ENCODE results near the gene ROR2. TPM values are rescaled to one million over a fixed set of nuclear protein-coding genes. Genes with fewer than 3 reads are reported as not detected.

The ROR2 gene
- total and polyA plus RNA-seq, 8 donors: 3.0 to 21.4 (median 9.8) TPM

DNA sequence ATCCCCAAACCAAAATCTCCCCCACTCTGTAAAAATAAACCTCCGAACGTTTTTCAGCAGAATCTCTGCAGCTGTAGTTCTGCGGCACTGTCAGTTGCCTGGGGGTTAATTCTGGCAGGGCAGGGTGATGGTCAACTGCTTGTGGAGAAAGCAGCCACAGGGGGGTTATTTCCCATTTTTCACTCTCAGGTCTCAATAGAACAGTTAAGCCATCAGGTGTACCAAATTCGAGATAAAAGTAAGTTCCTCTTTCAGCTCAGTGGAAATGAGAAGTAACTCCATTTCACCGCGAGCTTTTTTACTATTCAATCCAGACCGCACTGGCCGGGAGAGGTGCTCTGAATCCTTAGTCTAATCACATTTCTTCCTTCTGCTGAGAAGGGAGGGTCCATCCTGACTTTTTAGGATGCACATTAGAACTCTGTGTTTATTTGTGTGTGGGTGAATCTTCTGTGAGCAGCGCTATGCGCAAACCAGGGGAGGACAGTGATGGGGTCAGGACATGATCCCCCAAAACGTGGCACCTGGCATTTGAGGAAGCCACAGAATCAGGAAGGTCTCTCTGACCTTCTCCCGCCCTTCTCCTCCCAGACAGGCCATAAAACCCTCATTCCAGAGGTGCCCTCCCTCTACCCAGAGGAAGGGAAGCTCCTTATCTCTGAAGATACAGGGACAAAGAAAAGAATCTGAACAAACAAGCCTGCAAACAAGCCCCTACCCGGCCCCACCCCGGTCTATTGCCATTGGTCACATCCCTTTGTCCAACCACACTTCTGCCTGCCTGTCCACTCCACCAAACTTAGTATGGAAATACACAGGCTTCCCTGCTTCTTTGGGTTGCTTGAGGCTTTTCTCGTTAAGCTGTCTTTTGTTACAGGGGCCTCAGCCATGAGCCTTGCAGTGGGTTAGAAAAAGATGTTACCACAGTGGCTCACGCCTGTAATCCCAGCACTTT is 229.0 kb downstream of the ROR2 start:
- no peak overlapping the region for H3K4me3 ChIP-seq
- H3K27me3 ChIP-seq: peaks cover 0 to 3% (median 0%) of the 10 kb centered on the region in 3 donors
- DNase-seq: no peak
- TF ChIP-seq, protein P1, sequence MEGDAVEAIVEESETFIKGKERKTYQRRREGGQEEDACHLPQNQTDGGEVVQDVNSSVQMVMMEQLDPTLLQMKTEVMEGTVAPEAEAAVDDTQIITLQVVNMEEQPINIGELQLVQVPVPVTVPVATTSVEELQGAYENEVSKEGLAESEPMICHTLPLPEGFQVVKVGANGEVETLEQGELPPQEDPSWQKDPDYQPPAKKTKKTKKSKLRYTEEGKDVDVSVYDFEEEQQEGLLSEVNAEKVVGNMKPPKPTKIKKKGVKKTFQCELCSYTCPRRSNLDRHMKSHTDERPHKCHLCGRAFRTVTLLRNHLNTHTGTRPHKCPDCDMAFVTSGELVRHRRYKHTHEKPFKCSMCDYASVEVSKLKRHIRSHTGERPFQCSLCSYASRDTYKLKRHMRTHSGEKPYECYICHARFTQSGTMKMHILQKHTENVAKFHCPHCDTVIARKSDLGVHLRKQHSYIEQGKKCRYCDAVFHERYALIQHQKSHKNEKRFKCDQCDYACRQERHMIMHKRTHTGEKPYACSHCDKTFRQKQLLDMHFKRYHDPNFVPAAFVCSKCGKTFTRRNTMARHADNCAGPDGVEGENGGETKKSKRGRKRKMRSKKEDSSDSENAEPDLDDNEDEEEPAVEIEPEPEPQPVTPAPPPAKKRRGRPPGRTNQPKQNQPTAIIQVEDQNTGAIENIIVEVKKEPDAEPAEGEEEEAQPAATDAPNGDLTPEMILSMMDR (IDR thresholded peaks at IDR 0.05): no peak
- TF ChIP-seq POLR2A (IDR thresholded peaks at IDR 0.05) (no peak), POLR2AphosphoS5 (IDR thresholded peaks at IDR 0.05) (no peak), EP300 (IDR thresholded peaks at IDR 0.05) (no peak)
- H3K27ac ChIP-seq: no peak overlapping the region
- no peaks in the 10 kb centered on the region for H3K4me1 ChIP-seq
- WGBS, 5 donors: 65 to 68% (median 67%) methylated on average over 16 of the region's 16 CpGs
- H3K36me3 ChIP-seq: peaks cover 16 to 43% (median 38%) of the 10 kb centered on the region in 4 donors
- peaks cover 0 to 10% (median 4%) of the 10 kb centered on the region in 4 donors for H3K9me3 ChIP-seq
- intact Hi-C loops (cut with DNase I; ENCODE audit: low total_unique reads): no loop called here

DNA sequence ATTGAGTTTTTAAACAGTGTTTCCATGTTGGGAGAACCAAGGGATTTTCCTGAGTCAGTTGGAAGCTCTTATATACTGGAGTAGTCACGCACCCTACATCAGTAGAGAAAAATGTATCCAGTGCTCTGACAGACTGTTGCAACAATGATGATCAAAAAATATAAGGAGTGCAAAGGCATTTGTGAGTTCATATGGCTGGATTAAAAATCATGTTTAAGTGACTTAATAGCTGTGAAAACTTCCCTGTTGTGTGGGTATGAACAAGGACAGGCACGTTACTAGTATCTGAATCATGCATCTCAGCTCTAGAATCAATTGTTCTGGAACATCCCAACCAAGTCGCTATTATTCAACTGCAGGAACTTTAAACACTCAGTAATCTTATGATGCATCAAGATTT is 229.7 kb downstream of the ROR2 start:
- H3K36me3 ChIP-seq: peaks cover 16 to 36% (median 30%) of the 10 kb centered on the region in 4 donors
- intact Hi-C loops (cut with DNase I; ENCODE audit: low total_unique reads): no loop called here
- no peaks in the 10 kb centered on the region for H3K4me1 ChIP-seq
- H3K27me3 ChIP-seq: peaks cover 0 to 3% (median 0%) of the 10 kb centered on the region in 3 donors
- WGBS, 5 donors: 68 to 86% (median 75%) methylated on average over 3 of the region's 3 CpGs
- H3K27ac ChIP-seq: no peak overlapping the region
- DNase-seq: no peak
- H3K4me3 ChIP-seq: no peak overlapping the region
- TF ChIP-seq EP300 (IDR thresholded peaks at IDR 0.05) (no peak), POLR2A (IDR thresholded peaks at IDR 0.05) (no peak), POLR2AphosphoS5 (IDR thresholded peaks at IDR 0.05) (no peak)
- TF ChIP-seq, protein P1 (IDR thresholded peaks at IDR 0.05): no peak
- peaks cover 0 to 10% (median 5%) of the 10 kb centered on the region in 4 donors for H3K9me3 ChIP-seq

DNA sequence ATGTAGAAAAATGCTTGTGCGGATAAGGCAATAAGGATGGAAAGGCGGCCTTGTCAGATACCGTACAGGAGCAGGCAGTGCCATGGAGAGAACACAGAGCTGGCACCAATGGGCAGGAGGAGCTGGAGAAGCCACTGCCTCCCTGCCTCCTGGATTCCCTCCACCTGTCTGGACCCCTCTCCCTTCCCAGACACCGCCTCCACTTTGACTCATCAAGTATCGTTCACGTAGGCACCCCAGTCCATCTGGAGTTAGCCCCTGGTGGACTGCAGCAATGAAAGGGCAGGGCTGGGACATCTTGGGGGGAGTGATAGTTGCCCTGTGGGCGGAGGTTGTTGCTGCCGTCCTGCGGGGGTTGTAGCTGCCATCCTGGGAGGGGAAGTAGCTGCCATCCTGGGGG is 232.0 kb downstream of the ROR2 start:
- peaks cover 0 to 3% (median 0%) of the 10 kb centered on the region in 3 donors for H3K27me3 ChIP-seq
- intact Hi-C loops (cut with DNase I; ENCODE audit: low total_unique reads): no loop called here
- H3K36me3 ChIP-seq: peaks cover 0 to 13% (median 8%) of the 10 kb centered on the region in 4 donors
- H3K4me3 ChIP-seq: no peak overlapping the region
- 83 to 94% (median 93%) methylated on average over 3 to 9 of the region's 9 CpGs for WGBS, 5 donors
- H3K4me1 ChIP-seq: peaks cover 0 to 15% (median 0%) of the 10 kb centered on the region in 4 donors
- TF ChIP-seq POLR2A (IDR thresholded peaks at IDR 0.05): no peak
- TF ChIP-seq, protein P1 (IDR thresholded peaks at IDR 0.05): no peak
- no peak for TF ChIP-seq EP300 (IDR thresholded peaks at IDR 0.05)
- no peak for TF ChIP-seq POLR2AphosphoS5 (IDR thresholded peaks at IDR 0.05)
- peaks cover 0 to 10% (median 5%) of the 10 kb centered on the region in 4 donors for H3K9me3 ChIP-seq
- H3K27ac ChIP-seq: no peak overlapping the region
- no peak for DNase-seq

DNA sequence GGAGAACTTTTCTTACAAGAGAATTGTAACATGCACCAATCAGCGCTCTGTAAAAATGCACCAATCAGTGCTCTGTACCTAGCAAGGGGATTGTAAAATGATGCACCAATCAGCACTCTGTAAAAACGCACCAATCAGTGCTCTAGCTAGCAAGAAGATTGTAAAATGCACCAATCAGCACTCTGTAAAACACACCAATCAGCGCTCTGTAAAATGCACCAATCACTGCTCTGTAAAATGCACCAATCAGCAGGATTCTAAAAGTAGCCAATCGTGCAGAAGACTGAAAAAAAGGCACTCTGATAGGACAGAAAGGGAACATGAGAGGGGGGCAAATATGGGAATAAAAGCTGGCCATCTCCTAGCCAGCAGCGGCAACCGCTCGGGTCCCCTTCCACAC is 233.2 kb downstream of the ROR2 start:
- WGBS, 5 donors: 90 to 95% (median 94%) methylated on average over 7 of the region's 7 CpGs
- no peak overlapping the region for H3K27ac ChIP-seq
- no peak for DNase-seq
- peaks cover 0 to 21% (median 0%) of the 10 kb centered on the region in 4 donors for H3K4me1 ChIP-seq
- TF ChIP-seq EP300 (IDR thresholded peaks at IDR 0.05) (no peak), POLR2AphosphoS5 (IDR thresholded peaks at IDR 0.05) (no peak), POLR2A (IDR thresholded peaks at IDR 0.05) (no peak)
- TF ChIP-seq, protein P1 (IDR thresholded peaks at IDR 0.05): no peak
- H3K9me3 ChIP-seq: peaks cover 0 to 10% (median 5%) of the 10 kb centered on the region in 4 donors
- peaks cover 0 to under 1% (median under 1%) of the 10 kb centered on the region in 4 donors for H3K36me3 ChIP-seq
- H3K27me3 ChIP-seq: peaks cover 0 to 3% (median 0%) of the 10 kb centered on the region in 3 donors
- intact Hi-C loops (cut with DNase I; ENCODE audit: low total_unique reads): no loop called here
- H3K4me3 ChIP-seq: no peak overlapping the region
